GM18526 (cell line): ENCODE measurements around the gene GHR.

Experiments
- POLR2A ChIP-seq: IDR thresholded peaks from 3 replicates; pipeline ENCODE4 v1.6.1; 2011; ENCODE audit not compliant: insufficient read length; ENCODE audit errors: extremely low read depth

The GHR gene

GRCh38 chr5:42656651-42657015 is 233.4 kb downstream of the GHR start:
- no peak for TF ChIP-seq POLR2A

- TF ChIP-seq POLR2A = no peak
These were observed 242.6 kb downstream of the GHR start for GRCh38 chr5:42665857-42666256.

- TF ChIP-seq POLR2A = no peak
These were observed 243.6 kb downstream of the GHR start for GRCh38 chr5:42666869-42667268.

- TF ChIP-seq POLR2A = no peak
These were observed 245.0 kb downstream of the GHR start for GRCh38 chr5:42668254-42668653.

GRCh38 chr5:42672925-42673324 is 249.7 kb downstream of the GHR start:
- no peak for TF ChIP-seq POLR2A

- no peak for TF ChIP-seq POLR2A
These were observed 252.4 kb downstream of the GHR start for GRCh38 chr5:42675602-42676001.

GRCh38 chr5:42676362-42676761 is 253.1 kb downstream of the GHR start:
- no peak for TF ChIP-seq POLR2A

- TF ChIP-seq POLR2A = no peak
These were observed 254.1 kb downstream of the GHR start for GRCh38 chr5:42677156-42677842.

- no peak for TF ChIP-seq POLR2A
These were observed 256.8 kb downstream of the GHR start for GRCh38 chr5:42680046-42680445.

GRCh38 chr5:42689391-42689790 is 266.2 kb downstream of the GHR start:
- TF ChIP-seq POLR2A = no peak

GRCh38 chr5:42691413-42691937 is 268.2 kb downstream of the GHR start:
- no peak for TF ChIP-seq POLR2A

- no peak for TF ChIP-seq POLR2A
These were observed 278.3 kb downstream of the GHR start for GRCh38 chr5:42701351-42702059.

- TF ChIP-seq POLR2A = no peak
These were observed 280.0 kb downstream of the GHR start for GRCh38 chr5:42703238-42703637.

- TF ChIP-seq POLR2A = no peak
These were observed 292.5 kb downstream of the GHR start for GRCh38 chr5:42715785-42716184.

- no peak for TF ChIP-seq POLR2A
These were observed 295.4 kb downstream of the GHR start for GRCh38 chr5:42718591-42718990.

- TF ChIP-seq POLR2A = no peak
These were observed 295.8 kb downstream of the GHR start for GRCh38 chr5:42719034-42719433.
